Urinary bladder (tissue), 4 donors: Measurements from ENCODE around the gene SLC16A13. TPM values are rescaled to one million over a fixed set of nuclear protein-coding genes. Genes with fewer than 3 reads are reported as not detected.
A peak's percentile ranks its signal among the peaks of the same experiment; 100 is the strongest.

Experiments
- DNase-seq: peaks from one replicate; pipeline ENCODE4 v3.0.0-alpha.2; 2015; ENCODE audit errors: extremely low spot score
- H3K27ac ChIP-seq: one replicate; pipeline ENCODE4 v1.5.1; 2013; ENCODE audit warnings: low read depth, mild to moderate bottlenecking, moderate library complexity
- H3K36me3 ChIP-seq: one replicate; pipeline ENCODE4 v1.6.1; 2013; ENCODE audit warnings: mild to moderate bottlenecking, moderate library complexity; ENCODE audit not compliant: insufficient read depth
- H3K4me1 ChIP-seq: one replicate; pipeline ENCODE4 v1.6.1; 2013; ENCODE audit warnings: mild to moderate bottlenecking, moderate library complexity; ENCODE audit not compliant: insufficient read depth
- H3K4me3 ChIP-seq: one replicate; pipeline ENCODE4 v1.5.1; 2013; ENCODE audit warnings: low read depth, low read length
- WGBS: extraction: QIAGEN DNeasy Blood & Tissue Kit; methylation state at CpG from one replicate; pipeline ENCODE4 v1.1.7; 2013; 5-methylcytosine and 5-hydroxymethylcytosine counted together
- polyA plus RNA-seq: library from polyadenylated mRNA; stranded (reverse); fragments of 200-250 nt; gene quantifications from one replicate; pipeline ENCODE4 v1.2.3, GENCODE V29; 2013
- total RNA-seq: library from RNA; depleted of rRNA; stranded (reverse); fragments of >200 nt; gene quantifications from one replicate; pipeline ENCODE4 v1.2.3, GENCODE V29; 2014
- donor health status: healthy with polysubstance abuse.
- donor health status: healthy.

Gene SLC16A13
- total and polyA plus RNA-seq, 2 donors: 0.37 to 1.5 TPM

DNA sequence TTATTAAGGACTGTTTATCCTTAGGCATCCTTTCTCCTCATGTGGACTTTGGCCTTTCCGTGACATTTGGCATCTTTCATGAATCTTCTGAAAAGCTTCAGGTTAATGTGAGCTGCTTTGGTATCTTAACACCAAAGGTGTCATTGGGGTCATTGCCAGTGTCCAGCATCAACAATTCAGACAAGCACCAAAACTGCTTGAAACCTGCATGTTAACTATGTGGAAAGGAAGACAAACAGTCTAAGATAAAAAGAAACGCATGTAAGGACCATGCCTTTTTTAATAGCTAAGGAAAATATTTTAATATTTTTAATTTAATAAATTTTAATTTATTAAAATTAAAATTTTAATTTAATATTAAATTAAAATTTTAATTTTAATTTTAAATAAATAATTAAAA is 32.1 kb upstream of the SLC16A13 start:
- DNase-seq: no peak
- Histone ChIP-seq H3K36me3 (peaks cover 5% of the 10 kb centered on the region), H3K4me1 (no peaks in the 10 kb centered on the region), H3K4me3 (no peak overlapping the region), H3K27ac (no peak overlapping the region)
- 94% methylated on average over 2 of the region's 2 CpGs for WGBS

DNA sequence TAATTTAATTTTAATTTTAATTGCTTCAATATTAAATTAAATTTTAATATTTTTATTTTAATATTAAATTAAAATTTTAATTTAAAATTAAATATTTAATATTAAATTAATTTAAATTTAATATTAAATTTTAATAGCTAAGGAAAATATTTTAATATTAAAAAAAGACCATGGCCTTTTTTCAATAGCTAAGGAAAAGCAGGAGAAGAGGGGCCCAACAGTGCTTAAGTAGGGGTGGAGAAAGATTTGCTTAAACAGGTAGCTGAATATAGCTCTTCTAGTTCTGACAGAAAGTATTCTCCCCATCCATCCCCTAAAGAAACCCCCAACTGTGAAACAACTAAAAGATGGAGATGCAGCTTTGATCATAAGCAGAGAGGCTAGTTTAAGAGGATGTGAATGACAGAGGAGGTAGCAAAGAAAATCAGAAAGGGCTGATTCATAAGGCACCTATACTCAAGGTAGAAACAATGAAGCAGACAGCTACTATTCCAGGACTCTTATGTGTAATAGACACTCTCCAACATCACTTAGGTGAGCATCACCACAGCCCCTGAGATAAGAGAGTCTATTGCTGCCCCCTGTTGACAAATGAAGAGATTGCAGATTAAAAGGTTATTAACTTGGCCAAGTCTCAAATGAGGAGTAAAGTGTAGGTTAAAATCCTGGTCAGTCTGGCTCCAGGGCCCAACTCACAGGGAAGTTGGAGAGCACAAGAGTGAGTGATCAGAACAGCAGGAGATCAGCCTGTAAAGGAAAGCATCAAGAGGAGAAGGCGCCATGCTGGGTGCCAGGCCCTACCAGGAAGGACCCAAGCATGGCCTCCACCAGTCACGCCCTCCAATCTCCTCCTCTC is 31.2 kb upstream of the SLC16A13 start:
- Histone ChIP-seq H3K4me1 (no peaks in the 10 kb centered on the region), H3K27ac (no peak overlapping the region), H3K36me3 (peaks cover 5% of the 10 kb centered on the region), H3K4me3 (no peak overlapping the region)
- no peak for DNase-seq
- WGBS: 91% methylated on average over 2 of the region's 2 CpGs

DNA sequence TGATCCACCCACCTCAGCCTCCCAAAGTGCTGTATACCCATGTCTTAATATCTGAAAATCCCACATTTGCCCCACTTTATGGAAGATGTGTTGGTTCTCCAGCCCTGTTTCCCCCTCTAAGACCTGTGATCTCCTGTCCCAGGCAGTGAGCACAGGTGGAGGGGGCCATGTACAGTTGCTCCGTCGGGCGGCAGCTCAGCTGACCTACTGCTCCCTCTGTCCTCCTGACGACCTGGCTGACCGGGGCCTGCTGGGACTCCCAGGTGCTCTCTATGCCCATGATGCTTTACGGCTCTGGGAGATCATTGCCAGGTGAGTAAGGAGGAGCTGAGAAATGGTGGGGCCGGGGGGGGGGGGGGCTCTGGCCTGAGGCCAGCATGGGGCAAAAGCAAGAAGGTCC is 30.1 kb upstream of the SLC16A13 start:
- Histone ChIP-seq H3K36me3 (no peaks in the 10 kb centered on the region), H3K4me3 (no peak overlapping the region), H3K27ac (no peak overlapping the region), H3K4me1 (no peaks in the 10 kb centered on the region)
- 83% methylated on average over 7 of the region's 7 CpGs for WGBS
- no peak for DNase-seq

DNA sequence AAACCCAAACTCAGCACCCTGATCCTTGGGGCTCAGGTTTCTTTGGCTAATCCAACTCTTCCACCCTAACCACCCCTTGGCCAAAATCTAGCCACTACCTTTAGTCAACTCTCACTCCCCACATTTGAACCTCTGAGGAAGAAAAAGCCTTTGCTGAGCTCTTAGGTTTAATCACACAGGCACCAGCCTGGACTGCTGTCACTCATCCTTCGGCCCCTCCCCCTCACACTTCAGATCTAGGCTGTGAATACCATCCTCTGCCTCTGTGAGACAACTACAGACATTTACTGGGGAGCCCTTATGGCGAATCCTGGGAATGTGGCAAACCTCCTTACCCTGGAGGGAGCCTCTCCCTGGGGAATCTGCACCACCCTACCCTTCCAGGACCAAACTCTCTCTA is 28.7 kb upstream of the SLC16A13 start:
- no peak overlapping the region for H3K27ac ChIP-seq
- H3K36me3 ChIP-seq: no peaks in the 10 kb centered on the region
- H3K4me1 ChIP-seq: no peaks in the 10 kb centered on the region
- no peak overlapping the region for H3K4me3 ChIP-seq
- 88% methylated on average over 2 of the region's 2 CpGs for WGBS
- DNase-seq: no peak

DNA sequence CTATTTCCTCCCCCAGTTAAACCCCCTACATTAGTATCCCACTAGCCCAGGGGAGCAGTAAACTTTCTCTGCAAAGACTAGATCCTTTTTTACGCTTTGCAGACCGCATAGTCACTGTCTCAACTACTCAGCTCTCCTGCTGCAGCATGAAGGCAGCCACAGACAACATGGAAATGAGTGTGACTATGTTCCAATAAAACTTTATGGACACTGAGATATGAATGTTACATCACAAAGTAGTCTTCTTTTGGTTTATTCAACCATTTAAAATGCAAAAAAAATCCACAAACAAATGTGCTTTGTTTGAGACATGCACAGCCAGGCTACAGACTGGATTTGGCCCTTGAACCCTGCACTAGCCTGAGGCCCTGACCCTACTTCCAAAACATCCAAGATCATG is 25.3 kb upstream of the SLC16A13 start:
- H3K4me3 ChIP-seq: no peak overlapping the region
- no peaks in the 10 kb centered on the region for H3K36me3 ChIP-seq
- no peak for DNase-seq
- H3K27ac ChIP-seq: no peak overlapping the region
- no peaks in the 10 kb centered on the region for H3K4me1 ChIP-seq
- WGBS: 89% methylated on average over 2 of the region's 2 CpGs

DNA sequence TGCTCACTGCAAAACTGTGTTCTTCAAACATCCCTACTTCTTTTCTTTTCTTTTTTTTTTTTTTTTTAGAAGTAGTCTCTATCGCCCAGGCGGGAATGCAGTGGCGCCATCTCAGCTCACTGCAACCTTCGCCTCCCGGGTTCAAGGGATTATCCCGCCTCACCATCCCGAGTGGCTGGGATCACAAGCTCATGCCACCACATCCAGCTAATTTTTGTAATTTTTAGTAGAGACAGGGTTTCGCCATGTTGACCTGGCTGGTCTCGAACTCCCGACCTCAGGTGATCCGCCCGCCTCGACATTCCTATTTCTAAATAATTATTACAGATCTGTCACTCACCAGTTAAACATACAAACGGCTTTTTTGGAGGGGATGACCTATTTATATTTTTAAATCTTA is 24.4 kb upstream of the SLC16A13 start:
- Histone ChIP-seq H3K27ac (no peak overlapping the region), H3K36me3 (no peaks in the 10 kb centered on the region), H3K4me1 (no peaks in the 10 kb centered on the region), H3K4me3 (peak overlapping the region; percentile 63)
- WGBS: 50% methylated on average over 14 of the region's 14 CpGs
- no peak for DNase-seq

DNA sequence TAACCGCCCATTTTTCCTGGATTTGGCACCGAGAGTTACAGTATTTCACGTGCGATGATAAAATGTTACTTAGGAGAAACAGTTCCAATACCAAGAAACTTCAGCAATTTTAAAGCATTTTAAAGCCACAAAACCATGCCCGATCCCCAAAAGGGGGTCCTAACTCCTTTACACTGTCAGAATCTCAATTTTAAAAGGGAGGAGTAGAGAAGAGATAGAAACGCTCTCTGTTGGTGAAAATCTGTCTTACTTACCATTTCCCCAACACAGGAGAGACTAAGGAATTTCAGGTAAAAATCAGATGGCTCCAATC is 23.9 kb upstream of the SLC16A13 start:
- H3K4me3 ChIP-seq: peak overlapping the region; percentile 63
- under 1% methylated on average over 6 of the region's 6 CpGs for WGBS
- no peaks in the 10 kb centered on the region for H3K4me1 ChIP-seq
- no peak for DNase-seq
- H3K36me3 ChIP-seq: no peaks in the 10 kb centered on the region
- H3K27ac ChIP-seq: no peak overlapping the region

DNA sequence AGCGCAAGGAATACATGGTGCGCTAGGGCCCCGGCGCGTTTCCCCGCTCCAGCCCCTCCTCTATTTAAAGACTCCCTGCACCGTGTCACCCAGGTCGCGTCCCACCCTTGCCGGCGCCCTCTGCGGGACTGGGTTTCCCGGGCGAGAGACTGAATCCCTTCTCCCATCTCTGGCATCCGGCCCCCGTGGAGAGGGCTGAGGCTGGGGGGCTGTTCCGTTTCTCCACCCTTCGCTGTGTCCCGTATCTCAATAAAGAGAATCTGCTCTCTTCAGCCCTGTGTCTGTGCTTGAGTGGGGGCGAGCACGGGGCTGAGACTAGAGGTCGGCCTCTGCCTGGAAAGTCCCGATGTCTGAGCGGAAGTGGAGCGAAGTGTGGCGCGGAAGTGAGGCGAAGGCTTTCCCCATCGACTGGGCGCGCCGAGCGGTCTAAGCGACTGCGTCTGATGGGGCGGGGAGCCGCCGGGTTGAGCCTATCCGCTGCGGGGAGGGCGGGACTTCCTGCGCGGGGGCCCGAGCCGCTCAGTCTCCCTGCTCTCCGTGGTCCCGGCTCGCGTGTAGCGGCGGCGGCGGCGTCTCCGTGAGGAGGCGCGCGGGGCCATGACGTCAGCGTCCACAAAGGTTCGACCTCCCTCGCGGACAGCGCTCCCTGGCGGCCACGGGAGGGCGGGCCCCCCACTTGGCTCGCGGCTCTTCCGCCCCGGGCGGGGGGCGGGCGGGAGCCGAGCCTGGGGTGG is 21.4 kb upstream of the SLC16A13 start:
- peak; percentile 85 for DNase-seq
- Histone ChIP-seq H3K27ac (peak overlapping the region; percentile 92), H3K36me3 (no peaks in the 10 kb centered on the region), H3K4me1 (no peaks in the 10 kb centered on the region), H3K4me3 (peak overlapping the region; percentile 63)
- WGBS: under 1% methylated on average over 75 of the region's 75 CpGs

DNA sequence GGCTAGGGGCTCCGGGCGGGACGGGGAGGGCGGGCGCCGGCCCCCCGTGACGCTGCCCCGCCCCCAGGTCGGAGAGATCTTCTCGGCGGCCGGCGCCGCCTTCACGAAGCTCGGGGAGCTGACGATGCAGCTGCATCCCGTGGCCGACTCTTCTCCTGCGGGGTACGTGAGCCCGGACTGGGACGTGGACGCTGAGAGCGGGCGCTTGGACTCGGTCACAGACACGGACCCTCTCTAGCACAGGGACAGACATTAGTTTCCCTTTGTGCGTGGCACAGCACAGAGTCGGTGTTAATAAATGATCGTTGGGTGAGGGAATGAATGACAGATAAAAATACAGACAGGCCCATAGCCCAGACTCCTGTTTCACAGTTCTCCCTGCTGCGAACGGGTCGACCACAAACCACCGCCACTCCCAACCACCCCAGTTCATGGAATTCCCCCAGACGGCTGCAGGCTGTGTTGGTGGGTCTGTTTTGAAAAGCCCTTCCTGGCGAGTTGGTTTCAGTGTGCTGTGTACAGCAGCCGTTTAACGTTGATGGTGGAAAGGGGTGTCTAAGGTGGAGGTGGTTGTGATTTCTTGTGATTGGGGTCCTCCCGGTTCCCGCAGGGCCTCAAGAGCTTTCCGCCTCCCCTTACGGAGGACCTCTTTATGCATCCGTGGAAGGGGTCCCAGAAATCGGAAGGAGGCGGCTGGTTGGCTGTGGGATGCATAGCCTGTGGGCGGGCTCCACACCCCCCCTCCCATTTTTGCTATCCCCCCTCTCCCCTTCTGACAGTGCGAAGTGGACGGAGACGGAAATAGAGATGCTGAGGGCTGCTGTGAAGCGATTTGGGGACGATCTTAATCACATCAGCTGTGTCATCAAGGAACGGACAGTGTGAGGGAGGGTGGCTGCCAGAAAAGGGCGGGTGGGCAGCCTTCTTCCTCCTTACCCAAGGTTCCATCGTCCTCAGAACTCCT is 20.5 kb upstream of the SLC16A13 start:
- 7% methylated on average over 56 of the region's 56 CpGs for WGBS
- no peaks in the 10 kb centered on the region for H3K36me3 ChIP-seq
- H3K27ac ChIP-seq: peak overlapping the region; percentile 92
- peak overlapping the region; percentile 27 for H3K4me3 ChIP-seq
- no peak for DNase-seq
- H3K4me1 ChIP-seq: no peaks in the 10 kb centered on the region

DNA sequence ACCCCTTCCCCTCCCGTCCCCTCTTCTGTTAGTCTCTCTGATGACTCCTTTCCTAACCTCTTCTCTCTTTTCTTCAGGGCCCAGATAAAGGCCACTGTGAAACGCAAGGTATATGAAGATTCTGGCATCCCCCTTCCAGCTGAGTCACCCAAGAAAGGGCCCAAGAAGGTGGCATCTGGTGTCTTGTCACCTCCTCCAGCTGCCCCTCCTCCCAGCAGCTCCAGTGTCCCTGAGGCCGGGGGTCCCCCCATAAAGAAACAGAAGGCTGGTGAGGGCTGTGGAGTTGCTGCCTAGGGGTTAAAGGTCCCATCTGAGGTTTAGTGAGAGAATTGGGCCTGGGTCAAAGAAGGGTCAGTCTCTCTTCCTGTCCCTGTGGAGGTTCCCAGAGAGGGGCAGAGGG is 19.4 kb upstream of the SLC16A13 start:
- no peak for DNase-seq
- no peaks in the 10 kb centered on the region for H3K36me3 ChIP-seq
- no peak overlapping the region for H3K4me3 ChIP-seq
- no peaks in the 10 kb centered on the region for H3K4me1 ChIP-seq
- WGBS: 77% methylated on average over 3 of the region's 3 CpGs
- no peak overlapping the region for H3K27ac ChIP-seq

DNA sequence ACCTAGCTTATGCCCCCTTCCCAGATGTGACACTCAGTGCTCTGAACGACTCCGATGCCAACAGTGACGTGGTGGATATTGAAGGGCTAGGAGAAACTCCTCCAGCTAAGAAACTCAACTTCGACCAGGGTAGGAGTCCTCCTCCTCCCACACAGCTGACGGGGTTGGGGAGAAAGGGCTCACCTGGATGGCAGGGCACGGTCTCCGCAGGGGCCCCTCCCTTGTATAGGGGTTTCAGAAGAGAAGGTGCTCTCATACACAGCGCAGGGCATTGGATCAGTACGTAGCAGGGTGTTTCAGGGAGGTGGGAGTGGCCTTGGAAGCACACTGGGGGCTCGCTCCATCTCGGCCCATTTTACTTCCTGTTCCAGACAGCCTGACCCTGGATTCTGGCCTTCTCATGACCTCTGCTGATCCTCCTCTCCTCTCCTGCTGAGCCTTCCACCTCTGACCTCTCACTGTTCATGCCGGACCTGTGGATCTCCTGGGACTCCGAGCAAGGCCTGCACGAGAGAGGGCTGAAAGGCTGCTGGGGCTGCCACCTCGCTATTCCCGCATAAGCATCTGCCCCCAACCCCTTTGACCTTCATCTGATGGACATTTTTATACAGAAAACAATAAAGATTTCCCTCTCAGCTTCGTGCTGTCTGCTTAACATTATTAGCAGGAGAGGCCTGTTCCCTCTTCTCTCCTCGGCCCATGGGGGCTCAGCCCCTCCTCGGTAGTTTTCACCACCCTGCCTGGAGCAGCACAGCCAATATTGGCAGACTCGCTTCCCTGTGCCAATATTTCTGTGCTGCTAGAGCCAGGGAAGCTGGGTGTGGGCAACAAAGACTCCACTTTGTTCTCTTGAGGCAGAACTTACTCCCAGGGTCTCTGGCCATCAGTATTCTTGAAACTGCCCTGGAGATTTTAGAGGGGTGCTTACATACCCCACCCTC is 18.7 kb upstream of the SLC16A13 start:
- H3K4me1 ChIP-seq: no peaks in the 10 kb centered on the region
- no peak for DNase-seq
- H3K27ac ChIP-seq: no peak overlapping the region
- H3K4me3 ChIP-seq: no peak overlapping the region
- 81% methylated on average over 20 of the region's 20 CpGs for WGBS
- no peaks in the 10 kb centered on the region for H3K36me3 ChIP-seq

DNA sequence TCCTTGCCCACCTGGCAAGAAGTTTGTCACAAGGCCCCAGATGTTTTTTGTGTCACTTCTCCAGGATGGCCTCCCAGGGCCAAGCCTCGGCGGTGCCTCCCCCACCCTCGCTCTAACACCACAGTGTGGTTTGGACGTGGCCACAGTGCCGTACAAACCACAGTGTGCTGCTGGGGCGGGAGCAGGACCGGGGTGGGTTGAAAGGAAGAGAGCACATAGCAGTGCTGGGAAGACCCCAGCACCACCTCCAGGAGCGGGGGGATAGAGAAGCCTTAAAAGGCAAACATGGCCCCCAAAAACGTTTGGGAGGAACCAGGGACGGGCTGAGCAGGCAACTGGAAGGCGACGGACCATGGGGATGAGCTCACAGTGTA is 18.0 kb upstream of the SLC16A13 start:
- H3K4me1 ChIP-seq: no peaks in the 10 kb centered on the region
- no peak overlapping the region for H3K4me3 ChIP-seq
- no peaks in the 10 kb centered on the region for H3K36me3 ChIP-seq
- no peak overlapping the region for H3K27ac ChIP-seq
- WGBS: 82% methylated on average over 12 of the region's 12 CpGs
- DNase-seq: no peak
